K562 (cell line): ENCODE measurements around the gene KLHL6. TPM values are rescaled to one million over a fixed set of nuclear protein-coding genes. Genes with fewer than 3 reads are reported as not detected.

Source experiments
- ATF7 ChIP-seq: fragments of 450-650 bp; IDR thresholded peaks from 2 replicates; pipeline ENCODE4 v1.7.1; 2014; ENCODE audit warnings: mild to moderate bottlenecking, moderate library complexity
- BRD9 ChIP-seq: fragments of 450-650 bp; IDR thresholded peaks from 2 replicates; pipeline ENCODE4 v1.6.1; 2018; ENCODE audit warnings: low read depth; ENCODE audit not compliant: partially characterized antibody
- CEBPG ChIP-seq, 3 experiments: fragments of 200-800 bp in 1 of 3; sonication (Bioruptor generic) in 1 of 3; sonication (generic) in 1 of 3; formaldehyde crosslinking in 1 of 3; IDR thresholded peaks in 2 of 3; conservative IDR thresholded peaks in 1 of 3; 2 replicates each; pipeline versions ENCODE4 v1.6.1 to v1.8.0; 2016 to 2022; ENCODE audit warnings: missing compliant biosample characterization in 2 of 3, missing genetic modification characterization in 2 of 3, mild to moderate bottlenecking in 1 of 3, missing genetic modification reagents in 1 of 3
- ETV1 ChIP-seq: fragments of 450-650 bp; conservative IDR thresholded peaks from 2 replicates; pipeline ENCODE4 v1.6.1; 2016; ENCODE audit warnings: missing genetic modification characterization, control low read depth, low read depth, missing compliant biosample characterization
- FOXK2 ChIP-seq, 2 experiments: fragments of 450-650 bp; IDR thresholded peaks in 1 of 2; conservative IDR thresholded peaks in 1 of 2; 2 replicates each; pipeline ENCODE4 v1.6.1; 2016; ENCODE audit warnings: low read depth in 2 of 2, mild to moderate bottlenecking in 1 of 2
- JUND ChIP-seq, 2 experiments: IDR thresholded peaks; 2 replicates in 1 of 2; 3 replicates in 1 of 2; pipeline ENCODE4 v1.6.1; 2011; ENCODE audit warnings: borderline replicate concordance in 2 of 2, low read depth in 2 of 2, low read length in 2 of 2, improper control_type of control experiment in 1 of 2, missing biosample characterization in 1 of 2, missing genetic modification characterization in 1 of 2, missing genetic modification reagents in 1 of 2
- LARP7 ChIP-seq: fragments of 450-650 bp; IDR thresholded peaks from 2 replicates; pipeline ENCODE4 v1.6.1; 2016
- NCOA4 ChIP-seq: fragments of 450-650 bp; IDR thresholded peaks from 2 replicates; pipeline ENCODE4 v1.6.1; 2018; ENCODE audit warnings: mild to moderate bottlenecking; ENCODE audit not compliant: partially characterized antibody
- PPARD ChIP-seq: fragments of 250-450 bp; sonication (Bioruptor Pico); IDR thresholded peaks from 2 replicates; pipeline ENCODE4 v1.8.0; 2022; ENCODE audit warnings: inconsistent platforms, mild to moderate bottlenecking, moderate library complexity
- RBM22 ChIP-seq: fragments of 200-400 bp; formaldehyde crosslinking; IDR thresholded peaks from 2 replicates; pipeline ENCODE4 v1.6.1; 2018; ENCODE audit warnings: low read length, low read depth; ENCODE audit not compliant: poor library complexity, severe bottlenecking
- RCOR1 ChIP-seq, 2 experiments: IDR thresholded peaks; 2 replicates each; pipeline ENCODE4 v1.6.1; 2012; ENCODE audit warnings: low read depth in 2 of 2, low read length in 2 of 2, borderline replicate concordance in 1 of 2, improper control_type of control experiment in 1 of 2
- SMAD4 ChIP-seq: fragments of 250-450 bp; sonication (Bioruptor Pico); conservative IDR thresholded peaks from 2 replicates; pipeline ENCODE4 v1.8.0; 2021; ENCODE audit warnings: inconsistent platforms, mild to moderate bottlenecking, moderate library complexity
- SREBF2 ChIP-seq: sonication (generic); formaldehyde crosslinking; IDR thresholded peaks from 2 replicates; pipeline ENCODE4 v1.4.0; 2020; ENCODE audit warnings: mild to moderate bottlenecking, missing genetic modification reagents
- ZNF175 ChIP-seq: fragments of 200-800 bp; sonication (Bioruptor generic); IDR thresholded peaks from 2 replicates; pipeline ENCODE4 v1.6.1; 2016; ENCODE audit warnings: low read depth, mild to moderate bottlenecking, missing genetic modification characterization, missing compliant biosample characterization
- polyA plus RNA-seq, 8 experiments: library from polyadenylated mRNA; depleted of rRNA in 4 of 8; stranded (reverse) in 5 of 8; unstranded in 3 of 8; fragments of >200 nt; fragmentation: Nextera tagmentation in 2 of 8; fragmentation: Illumina TruSeq in 1 of 8; extraction: Ambion mirVana in 2 of 8; extraction: Trizol in 1 of 8; gene quantifications; 2 replicates each; pipeline versions ENCODE4 v1.2.1 to v1.2.3, GENCODE V29; 2011 to 2014; ENCODE audit warnings: inconsistent platforms in 1 of 8, missing spikeins in 1 of 8
- total RNA-seq, 7 experiments: library from RNA; depleted of rRNA in 6 of 7; stranded (reverse); fragments of >200 nt in 6 of 7; fragmentation: Illumina TruSeq in 2 of 7; extraction: Trizol in 2 of 7; gene quantifications; 2 replicates each; pipeline versions ENCODE4 v1.2.1 to v1.2.3, GENCODE V29; 2011 to 2021; ENCODE audit warnings: low replicate concordance in 1 of 7
- TF ChIP-seq, protein P1 (sequence below): conservative IDR thresholded peaks from 2 replicates; pipeline ENCODE4 v1.6.1; 2011; ENCODE audit warnings: low read depth, mild to moderate bottlenecking, low read length; ENCODE audit not compliant: control insufficient read depth

KLHL6 gene
- total and polyA plus RNA-seq, 9 of the 15 experiments (the other 6 are each of a cell fraction or from before 2014, with no cell fraction given), result 0.18 to 2.1 (median 1.4) TPM

DNA sequence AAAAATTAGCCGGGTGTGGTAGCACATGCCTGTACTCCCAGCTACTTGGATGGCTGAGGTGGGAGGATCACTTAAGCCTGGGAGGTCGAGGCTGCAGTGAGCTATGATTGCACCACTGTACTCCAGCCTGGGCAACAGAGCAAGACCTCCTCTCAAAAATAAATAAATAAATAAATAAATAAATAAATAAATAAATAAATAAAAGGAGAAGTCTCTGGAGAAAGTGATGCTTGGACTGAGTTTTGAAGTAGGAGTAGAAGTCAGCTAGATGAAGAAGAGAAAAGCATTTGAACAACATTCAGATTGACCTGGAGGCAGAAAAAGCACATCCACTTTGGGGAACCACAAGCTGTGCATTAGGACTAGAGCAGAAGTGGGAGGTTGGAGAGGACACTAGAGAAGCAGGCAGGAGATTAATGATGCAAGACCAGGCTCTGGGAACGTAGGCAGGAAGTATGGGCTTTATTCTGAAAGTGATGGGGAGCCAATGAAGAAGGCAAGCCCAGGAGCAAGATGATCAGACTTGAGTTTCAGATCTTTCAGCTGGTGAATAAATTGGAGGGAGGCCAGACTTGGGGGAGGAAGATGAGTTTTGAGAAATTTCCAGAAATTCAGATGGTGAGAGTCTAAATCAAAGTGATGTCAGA lies 48.7 kb downstream of the KLHL6 start (continued):
- TF ChIP-seq ZNF175, result 0 out of 2 replicates have a peak, but pooled peaks have one; percentile 19
- TF ChIP-seq CEBPG (CRISPR knock-in tag; IDR thresholded peaks at IDR 0.05), result no peak
- peak in 1 of 2 experiments; percentile 75; a peak in 1 of 4 replicates for TF ChIP-seq CEBPG (tag; conservative IDR thresholded peaks at IDR 0.05 in 1 of 2, IDR thresholded peaks at IDR 0.05 in 1 of 2)
- no peak for TF ChIP-seq BRD9
- TF ChIP-seq, protein P1, sequence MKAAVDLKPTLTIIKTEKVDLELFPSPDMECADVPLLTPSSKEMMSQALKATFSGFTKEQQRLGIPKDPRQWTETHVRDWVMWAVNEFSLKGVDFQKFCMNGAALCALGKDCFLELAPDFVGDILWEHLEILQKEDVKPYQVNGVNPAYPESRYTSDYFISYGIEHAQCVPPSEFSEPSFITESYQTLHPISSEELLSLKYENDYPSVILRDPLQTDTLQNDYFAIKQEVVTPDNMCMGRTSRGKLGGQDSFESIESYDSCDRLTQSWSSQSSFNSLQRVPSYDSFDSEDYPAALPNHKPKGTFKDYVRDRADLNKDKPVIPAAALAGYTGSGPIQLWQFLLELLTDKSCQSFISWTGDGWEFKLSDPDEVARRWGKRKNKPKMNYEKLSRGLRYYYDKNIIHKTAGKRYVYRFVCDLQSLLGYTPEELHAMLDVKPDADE, result no peak
- TF ChIP-seq ATF7, result 0 out of 2 replicates have a peak, but pooled peaks have one; percentile 18
- TF ChIP-seq JUND (IDR thresholded peaks at IDR 0.05; ENCODE audit: borderline replicate concordance, low read depth, low read length), result 0 out of 2 replicates have a peak, but pooled peaks have one; percentile 12
- TF ChIP-seq JUND (tag; IDR thresholded peaks at IDR 0.05; ENCODE audit: borderline replicate concordance, low read depth, low read length), result no peak
- TF ChIP-seq RBM22, result no peak
- no peak for TF ChIP-seq FOXK2 (conservative IDR thresholded peaks at IDR 0.05 in 1 of 2, IDR thresholded peaks at IDR 0.05 in 1 of 2; ENCODE audit: low read depth in 2 of 2)
- no peak for TF ChIP-seq SREBF2 (CRISPR knock-in tag)
- TF ChIP-seq LARP7, result no peak
- TF ChIP-seq PPARD (CRISPR knock-in tag), result no peak
- 0 out of 2 replicates have a peak, but pooled peaks have one; percentile 10 for TF ChIP-seq ETV1
- no peak for TF ChIP-seq NCOA4
- TF ChIP-seq RCOR1 (IDR thresholded peaks at IDR 0.05; ENCODE audit: borderline replicate concordance in 1 of 2, low read depth in 2 of 2, low read length in 2 of 2), result no peak
- TF ChIP-seq SMAD4 (CRISPR knock-in tag), result no peak
